ENCODE data around the gene DYRK2.

DNA sequence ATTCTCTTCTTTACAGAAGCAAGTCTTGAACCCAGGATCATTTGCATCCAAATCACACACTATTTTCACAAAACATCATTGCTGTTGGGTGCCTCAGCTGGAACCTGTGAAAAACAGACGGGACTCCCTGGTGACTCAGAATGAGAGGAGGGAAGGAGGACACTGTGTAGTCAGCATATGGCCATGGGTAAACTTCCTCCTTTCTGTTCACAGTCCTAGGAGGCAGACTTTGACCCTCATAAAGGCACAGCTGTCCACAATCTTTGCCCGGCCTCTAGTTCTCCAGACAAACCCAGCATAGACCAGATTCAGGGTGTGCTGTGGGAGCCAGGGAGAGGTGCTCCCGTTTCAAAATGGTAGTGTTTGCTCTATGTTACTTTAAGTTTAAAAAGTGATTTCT is 62.0 kb downstream of the DYRK2 start:
- TF ChIP-seq, protein P1, sequence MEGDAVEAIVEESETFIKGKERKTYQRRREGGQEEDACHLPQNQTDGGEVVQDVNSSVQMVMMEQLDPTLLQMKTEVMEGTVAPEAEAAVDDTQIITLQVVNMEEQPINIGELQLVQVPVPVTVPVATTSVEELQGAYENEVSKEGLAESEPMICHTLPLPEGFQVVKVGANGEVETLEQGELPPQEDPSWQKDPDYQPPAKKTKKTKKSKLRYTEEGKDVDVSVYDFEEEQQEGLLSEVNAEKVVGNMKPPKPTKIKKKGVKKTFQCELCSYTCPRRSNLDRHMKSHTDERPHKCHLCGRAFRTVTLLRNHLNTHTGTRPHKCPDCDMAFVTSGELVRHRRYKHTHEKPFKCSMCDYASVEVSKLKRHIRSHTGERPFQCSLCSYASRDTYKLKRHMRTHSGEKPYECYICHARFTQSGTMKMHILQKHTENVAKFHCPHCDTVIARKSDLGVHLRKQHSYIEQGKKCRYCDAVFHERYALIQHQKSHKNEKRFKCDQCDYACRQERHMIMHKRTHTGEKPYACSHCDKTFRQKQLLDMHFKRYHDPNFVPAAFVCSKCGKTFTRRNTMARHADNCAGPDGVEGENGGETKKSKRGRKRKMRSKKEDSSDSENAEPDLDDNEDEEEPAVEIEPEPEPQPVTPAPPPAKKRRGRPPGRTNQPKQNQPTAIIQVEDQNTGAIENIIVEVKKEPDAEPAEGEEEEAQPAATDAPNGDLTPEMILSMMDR (IDR thresholded peaks at IDR 0.05): no peak
- TF ChIP-seq POLR2A (IDR thresholded peaks at IDR 0.05) (no peak), POLR2AphosphoS5 (IDR thresholded peaks at IDR 0.05; ENCODE audit: insufficient read depth in 1 of 2, low read depth in 1 of 2) (no peak)
